PC-9 (cell line): Measurements from ENCODE around the gene EFNA2. TPM values are rescaled to one million over a fixed set of nuclear protein-coding genes. Genes with fewer than 3 reads are reported as not detected.

Experiments
- BruUV-seq: library from RNA; stranded (reverse); fragments of 400-500 nt; replicated peaks from 2 replicates; lab custom pipeline; 2021; lab: Mats Ljungman, UMichigan
- CTCF ChIA-PET: fragments of 300-600 bp; sonication (Branson Sonifier 250); formaldehyde crosslinking; loops from one replicate; lab custom pipeline; 2022; ENCODE audit warnings: antibody characterized with exemption; lab: Charles Lee
- POLR2A ChIA-PET: fragments of 300-600 bp; sonication (Branson Sonifier 250); formaldehyde crosslinking; loops from one replicate; lab custom pipeline; 2022; ENCODE audit warnings: antibody characterized with exemption; ENCODE audit not compliant: unreplicated experiment; lab: Charles Lee
- DNase-seq, 2 experiments: peaks; one replicate each; pipeline versions ENCODE4 v3.0.0 to v3.0.0-alpha.2; 2015 to 2022; ENCODE audit warnings: mixed read lengths in 1 of 2
- H2AFZ ChIP-seq: fragments of 200-600 bp; sonication (generic); 2 replicates; pipeline ENCODE4 v1.8.1; 2017; ENCODE audit warnings: antibody characterized with exemption
- H3F3A ChIP-seq: fragments of 200-600 bp; sonication (generic); 2 replicates; pipeline ENCODE4 v1.8.1; 2017; ENCODE audit warnings: antibody characterized with exemption, mild to moderate bottlenecking, low read depth; ENCODE audit not compliant: insufficient read depth
- H3K27ac ChIP-seq: fragments of 200-600 bp; sonication (generic); 2 replicates; pipeline ENCODE4 v1.6.1; 2016; ENCODE audit warnings: mixed run types
- H3K27me3 ChIP-seq: fragments of 200-600 bp; sonication (generic); 2 replicates; pipeline ENCODE4 v1.6.1; 2016; ENCODE audit warnings: low read depth, mixed run types; ENCODE audit not compliant: insufficient read depth
- H3K36me3 ChIP-seq: fragments of 200-600 bp; sonication (generic); 2 replicates; pipeline ENCODE4 v1.6.1; 2016; ENCODE audit warnings: low read depth, mixed run types
- H3K4me1 ChIP-seq: fragments of 200-600 bp; sonication (generic); replicated peaks from 2 replicates; pipeline ENCODE4 v1.6.1; 2016; ENCODE audit warnings: mixed run types; ENCODE audit not compliant: insufficient read depth
- H3K4me2 ChIP-seq: fragments of 200-600 bp; sonication (generic); 2 replicates; pipeline ENCODE4 v1.6.1; 2017; ENCODE audit warnings: mixed run types
- H3K4me3 ChIP-seq: fragments of 200-600 bp; sonication (generic); 2 replicates; pipeline ENCODE4 v1.6.1; 2016; ENCODE audit warnings: mixed run types
- H3K79me2 ChIP-seq: fragments of 200-600 bp; sonication (generic); 2 replicates; pipeline ENCODE4 v1.6.1; 2017; ENCODE audit warnings: low read depth, mixed run types
- H3K9me2 ChIP-seq: fragments of 200-600 bp; sonication (generic); 2 replicates; pipeline ENCODE4 v1.8.1; 2017; ENCODE audit warnings: mild to moderate bottlenecking; ENCODE audit not compliant: insufficient read depth
- H3K9me3 ChIP-seq: fragments of 200-600 bp; sonication (generic); 2 replicates; pipeline ENCODE4 v1.8.1; 2016; ENCODE audit warnings: low read depth; ENCODE audit not compliant: insufficient read depth
- H4K20me1 ChIP-seq: fragments of 200-600 bp; sonication (generic); 2 replicates; pipeline ENCODE4 v1.8.1; 2017; ENCODE audit not compliant: insufficient read depth
- CTCF ChIP-seq: fragments of 200-600 bp; sonication (generic); conservative IDR thresholded peaks from 2 replicates; pipeline ENCODE4 v1.6.1; 2017; ENCODE audit warnings: mixed run types, antibody characterized with exemption, mild to moderate bottlenecking, moderate library complexity
- EZH2 ChIP-seq: fragments of 200-600 bp; sonication (generic); IDR thresholded peaks from 2 replicates; pipeline ENCODE4 v1.8.0; 2017; ENCODE audit warnings: antibody characterized with exemption, low read depth
- intact Hi-C: fragments of 100-400 bp; cut with micrococcal nuclease; formaldehyde crosslinking; loops from one replicate; pipeline ENCODE4 v1.10.0; 2022; ENCODE audit not compliant: unreplicated experiment
- total RNA-seq: library from RNA; stranded (reverse); gene quantifications from 2 replicates; pipeline ENCODE4 v1.2.3, GENCODE V29; 2021

EFNA2 gene
- total RNA-seq, 1 experiment from 2014 or later: not detected

- peaks cover 5% of the 10 kb centered on the region for H4K20me1 ChIP-seq
- 0 out of 2 replicates have a peak, but pooled peaks cover 12% of the 10 kb centered on the region for H3K27me3 ChIP-seq
- peaks cover 14% of the 10 kb centered on the region; the same call in 1 of the 2 replicates for H3F3A ChIP-seq
- H3K9me3 ChIP-seq: no peaks in the 10 kb centered on the region
- H3K79me2 ChIP-seq: no peaks in the 10 kb centered on the region
- ChIA-PET POLR2A (no interaction called here), CTCF (interaction anchor here (0.6 kb wide), 1 partner anchor 737 kb away, joined by 5 read pairs; no protein-coding TSS in a partner anchor)
- H2AFZ ChIP-seq: no peak overlapping the region
- no peak for DNase-seq
- H3K36me3 ChIP-seq: no peaks in the 10 kb centered on the region
- H3K9me2 ChIP-seq: no peaks in the 10 kb centered on the region
- no peak overlapping the region for H3K4me2 ChIP-seq
- TF ChIP-seq EZH2 (no peak), CTCF (no peak)
- no TSS peak for BruUV-seq
- H3K27ac ChIP-seq: no peak overlapping the region
- intact Hi-C loops: no loop called here
- no peak overlapping the region for H3K4me3 ChIP-seq
- H3K4me1 ChIP-seq: no peaks in the 10 kb centered on the region
These were observed 3.0 kb upstream of the EFNA2 start for GRCh38 chr19:1282588-1283206.

GRCh38 chr19:1283207-1283916 is 2.3 kb upstream of the EFNA2 start:
- CTCF ChIA-PET: no interaction called here
- Histone ChIP-seq H3F3A (peaks cover 14% of the 10 kb centered on the region; the same call in 1 of the 2 replicates), H3K27ac (no peak overlapping the region), H3K4me1 (no peaks in the 10 kb centered on the region), H3K9me3 (no peaks in the 10 kb centered on the region), H2AFZ (no peak overlapping the region), H3K36me3 (no peaks in the 10 kb centered on the region), H3K27me3 (0 out of 2 replicates have a peak, but pooled peaks cover 19% of the 10 kb centered on the region), H4K20me1 (peaks cover 5% of the 10 kb centered on the region), H3K9me2 (no peaks in the 10 kb centered on the region), H3K4me2 (no peak overlapping the region), H3K4me3 (no peak overlapping the region), H3K79me2 (no peaks in the 10 kb centered on the region)
- TF ChIP-seq CTCF: no peak
- no peak for TF ChIP-seq EZH2
- BruUV-seq: no TSS peak
- DNase-seq: no peak
- intact Hi-C loops: no loop called here
- POLR2A ChIA-PET: no interaction called here

- Histone ChIP-seq H3F3A (peaks cover 14% of the 10 kb centered on the region; the same call in 1 of the 2 replicates), H3K9me2 (no peaks in the 10 kb centered on the region), H3K27me3 (0 out of 2 replicates have a peak, but pooled peaks cover 19% of the 10 kb centered on the region), H3K9me3 (no peaks in the 10 kb centered on the region), H3K4me1 (no peaks in the 10 kb centered on the region), H4K20me1 (peaks cover 5% of the 10 kb centered on the region), H3K27ac (no peak overlapping the region), H3K79me2 (no peaks in the 10 kb centered on the region), H3K4me2 (no peak overlapping the region), H3K36me3 (no peaks in the 10 kb centered on the region), H3K4me3 (no peak overlapping the region), H2AFZ (no peak overlapping the region)
- POLR2A ChIA-PET: no interaction called here
- BruUV-seq: no TSS peak
- intact Hi-C loops: no loop called here
- no peak for DNase-seq
- no peak for TF ChIP-seq CTCF
- TF ChIP-seq EZH2: no peak
- CTCF ChIA-PET: no interaction called here
These were observed 1.8 kb upstream of the EFNA2 start for GRCh38 chr19:1283917-1284292.
